Measurements from ENCODE around the gene MRTO4.
"Not testable (repeated sequence)": the region's sequence is repeated elsewhere in the genome, so short reads cannot be mapped to it uniquely, and the experiment has no call there.

MRTO4 gene

GRCh38 chr1:19251305-19252196 is at the start of gene MRTO4, which contains the start of gene EMC1:
Gene MRTO4 (plus strand): TSS chr1:19251805. CDS start chr1:19251836, 31 bp downstream.
Gene EMC1 (minus strand): TSS chr1:19251524. CDS start chr1:19251509, 15 bp downstream.
- peak; percentile 26 for DNase-seq (ENCODE audit: low read depth, low spot score)

- DNase-seq (ENCODE audit: low read depth, low spot score) = no peak
Observed at GRCh38 chr1:19202396-19202795, 49.2 kb upstream of the MRTO4 start.

- DNase-seq (ENCODE audit: low read depth, low spot score) = no peak
Observed at GRCh38 chr1:19203440-19203839, 48.2 kb upstream of the MRTO4 start.

GRCh38 chr1:19204446-19205266 is 46.9 kb upstream of the MRTO4 start:
- no peak for DNase-seq (ENCODE audit: low read depth, low spot score)

- DNase-seq (ENCODE audit: low read depth, low spot score) = no peak
Observed at GRCh38 chr1:19205403-19205802, 46.2 kb upstream of the MRTO4 start.

GRCh38 chr1:19205845-19206244 is 45.8 kb upstream of the MRTO4 start:
- no peak for DNase-seq (ENCODE audit: low read depth, low spot score)

- DNase-seq (ENCODE audit: low read depth, low spot score) = no peak
Observed at GRCh38 chr1:19206947-19207346, 44.7 kb upstream of the MRTO4 start.

- no peak for DNase-seq (ENCODE audit: low read depth, low spot score)
Observed at GRCh38 chr1:19208710-19209438, 42.7 kb upstream of the MRTO4 start.

GRCh38 chr1:19209439-19209989 is 42.1 kb upstream of the MRTO4 start:
- no peak for DNase-seq (ENCODE audit: low read depth, low spot score)

- DNase-seq (ENCODE audit: low read depth, low spot score) = peak; percentile 80
Observed at GRCh38 chr1:19209990-19210771, 41.4 kb upstream of the MRTO4 start, which contains the start of gene UBR4. Gene UBR4 (minus strand): TSS chr1:19210266. CDS start chr1:19210248, 18 bp downstream.

- no peak for DNase-seq (ENCODE audit: low read depth, low spot score)
Observed at GRCh38 chr1:19210772-19211549, 40.6 kb upstream of the MRTO4 start.

GRCh38 chr1:19212167-19212566 is 39.4 kb upstream of the MRTO4 start:
- no peak for DNase-seq (ENCODE audit: low read depth, low spot score)

GRCh38 chr1:19213580-19213979 is 38.0 kb upstream of the MRTO4 start:
- no peak for DNase-seq (ENCODE audit: low read depth, low spot score)

- DNase-seq (ENCODE audit: low read depth, low spot score) = not testable (repeated sequence)
Observed at GRCh38 chr1:19216585-19216984, 35.0 kb upstream of the MRTO4 start.

GRCh38 chr1:19219451-19219850 is 32.2 kb upstream of the MRTO4 start:
- DNase-seq (ENCODE audit: low read depth, low spot score) = no peak

- no peak for DNase-seq (ENCODE audit: low read depth, low spot score)
Observed at GRCh38 chr1:19220080-19220846, 31.3 kb upstream of the MRTO4 start.

- no peak for DNase-seq (ENCODE audit: low read depth, low spot score)
Observed at GRCh38 chr1:19220991-19221390, 30.6 kb upstream of the MRTO4 start.

- no peak for DNase-seq (ENCODE audit: low read depth, low spot score)
Observed at GRCh38 chr1:19222573-19222972, 29.0 kb upstream of the MRTO4 start.

Measured in smooth muscle cell of the brain vasculature (primary cell).